Brain microvascular endothelial cell (primary cell): ENCODE results near the gene RERE.

Experiments
- DNase-seq: peaks from one replicate; pipeline ENCODE4 v3.0.0-alpha.2; 2020
- H3K27ac ChIP-seq: fragments of 250-450 bp; sonication (Bioruptor Pico); 2 replicates; pipeline ENCODE4 v1.5.1; 2020; ENCODE audit warnings: mild to moderate bottlenecking, moderate library complexity
- H3K27me3 ChIP-seq: fragments of 250-450 bp; sonication (Bioruptor Pico); replicated peaks from 2 replicates; pipeline ENCODE4 v1.5.1; 2020; ENCODE audit warnings: mild to moderate bottlenecking
- H3K36me3 ChIP-seq: fragments of 250-450 bp; sonication (Bioruptor Pico); replicated peaks from 2 replicates; pipeline ENCODE4 v1.5.1; 2020; ENCODE audit warnings: mild to moderate bottlenecking
- H3K4me3 ChIP-seq: 2 replicates; pipeline ENCODE4 v1.5.1; 2011; ENCODE audit warnings: low read depth, mild to moderate bottlenecking, control low read depth, low read length, moderate library complexity
- in situ Hi-C: cut with HindIII; loops from 2 replicates; pipeline ENCODE4 v1.10.0; 2017; ENCODE audit warnings: low sequenced_read_pairs, low pct_ligation_motif_present
- TF ChIP-seq, protein P1 (sequence below): IDR thresholded peaks from 2 replicates; pipeline ENCODE4 v1.5.1; 2011; ENCODE audit warnings: low read depth, mild to moderate bottlenecking, moderate library complexity, low read length, control low read depth, inconsistent platforms; ENCODE audit errors: missing control alignments

The RERE gene

DNA sequence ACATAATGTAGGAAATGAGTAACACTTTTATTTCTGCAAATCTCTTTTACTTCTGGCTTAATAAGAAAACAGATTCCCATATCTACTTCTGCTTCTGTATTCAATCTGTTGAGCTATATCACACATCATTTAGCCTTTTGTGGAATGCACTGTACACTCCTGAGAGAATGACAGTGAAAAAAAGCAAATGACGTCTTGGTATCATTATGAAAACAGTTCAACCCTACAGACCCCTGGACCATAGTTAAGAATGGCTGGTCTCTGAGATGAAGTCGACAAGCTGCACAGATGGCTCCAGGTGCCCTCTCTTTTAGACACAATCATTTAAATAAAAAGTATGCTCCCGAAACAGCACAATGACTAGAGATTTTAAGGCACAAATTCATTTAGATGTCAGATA is 247.0 kb downstream of the RERE start:
- Histone ChIP-seq H3K4me3 (no peak overlapping the region), H3K27ac (peak overlapping the region; percentile 53), H3K27me3 (no peaks in the 10 kb centered on the region), H3K36me3 (no peaks in the 10 kb centered on the region)
- TF ChIP-seq, protein P1, sequence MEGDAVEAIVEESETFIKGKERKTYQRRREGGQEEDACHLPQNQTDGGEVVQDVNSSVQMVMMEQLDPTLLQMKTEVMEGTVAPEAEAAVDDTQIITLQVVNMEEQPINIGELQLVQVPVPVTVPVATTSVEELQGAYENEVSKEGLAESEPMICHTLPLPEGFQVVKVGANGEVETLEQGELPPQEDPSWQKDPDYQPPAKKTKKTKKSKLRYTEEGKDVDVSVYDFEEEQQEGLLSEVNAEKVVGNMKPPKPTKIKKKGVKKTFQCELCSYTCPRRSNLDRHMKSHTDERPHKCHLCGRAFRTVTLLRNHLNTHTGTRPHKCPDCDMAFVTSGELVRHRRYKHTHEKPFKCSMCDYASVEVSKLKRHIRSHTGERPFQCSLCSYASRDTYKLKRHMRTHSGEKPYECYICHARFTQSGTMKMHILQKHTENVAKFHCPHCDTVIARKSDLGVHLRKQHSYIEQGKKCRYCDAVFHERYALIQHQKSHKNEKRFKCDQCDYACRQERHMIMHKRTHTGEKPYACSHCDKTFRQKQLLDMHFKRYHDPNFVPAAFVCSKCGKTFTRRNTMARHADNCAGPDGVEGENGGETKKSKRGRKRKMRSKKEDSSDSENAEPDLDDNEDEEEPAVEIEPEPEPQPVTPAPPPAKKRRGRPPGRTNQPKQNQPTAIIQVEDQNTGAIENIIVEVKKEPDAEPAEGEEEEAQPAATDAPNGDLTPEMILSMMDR = no peak
- in situ Hi-C loops = no loop called here
- DNase-seq = peak; percentile 50

DNA sequence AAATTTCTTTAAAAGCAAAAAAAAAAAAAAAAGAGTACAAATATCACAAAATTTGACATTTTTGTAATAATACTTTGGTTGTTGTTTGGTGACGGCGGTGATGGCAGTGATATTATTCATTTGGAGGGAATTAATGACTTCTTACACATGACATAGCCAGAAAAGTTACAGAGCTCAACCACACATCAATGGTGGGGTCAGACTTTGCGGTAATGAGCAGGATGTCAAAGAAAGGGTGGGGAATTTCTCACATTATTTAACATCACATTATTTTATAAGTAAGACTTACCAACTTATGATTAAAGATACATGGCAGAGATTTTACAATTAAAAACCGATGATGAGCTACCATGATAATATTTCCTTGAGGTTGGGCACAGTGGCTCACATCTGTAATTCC is 248.2 kb downstream of the RERE start:
- TF ChIP-seq, protein P1 = no peak
- DNase-seq = no peak
- in situ Hi-C loops = no loop called here
- Histone ChIP-seq H3K27ac (no peak overlapping the region), H3K36me3 (no peaks in the 10 kb centered on the region), H3K4me3 (no peak overlapping the region), H3K27me3 (no peaks in the 10 kb centered on the region)

DNA sequence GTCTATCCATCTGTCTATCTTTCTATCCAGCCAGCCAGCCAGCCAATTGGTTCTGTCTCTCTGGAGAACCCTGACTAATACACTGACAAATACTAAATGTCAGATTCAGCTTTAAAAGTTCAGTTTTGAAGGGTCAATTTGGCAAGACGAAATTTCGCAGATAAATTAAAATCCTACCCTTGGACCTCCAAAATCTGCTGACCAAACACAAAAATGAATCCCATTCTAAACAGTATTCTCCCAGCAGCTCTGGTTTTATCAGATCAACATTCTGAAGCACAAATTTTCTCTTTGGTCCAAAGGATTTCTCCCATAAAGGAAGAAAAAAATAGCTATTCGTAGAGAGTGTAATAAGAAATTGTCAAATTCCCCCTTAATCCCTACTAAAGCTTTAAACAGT is 248.6 kb downstream of the RERE start:
- no peak for DNase-seq
- in situ Hi-C loops = no loop called here
- H3K36me3 ChIP-seq = no peaks in the 10 kb centered on the region
- H3K27ac ChIP-seq = no peak overlapping the region
- H3K27me3 ChIP-seq = no peaks in the 10 kb centered on the region
- TF ChIP-seq, protein P1 = no peak
- no peak overlapping the region for H3K4me3 ChIP-seq

DNA sequence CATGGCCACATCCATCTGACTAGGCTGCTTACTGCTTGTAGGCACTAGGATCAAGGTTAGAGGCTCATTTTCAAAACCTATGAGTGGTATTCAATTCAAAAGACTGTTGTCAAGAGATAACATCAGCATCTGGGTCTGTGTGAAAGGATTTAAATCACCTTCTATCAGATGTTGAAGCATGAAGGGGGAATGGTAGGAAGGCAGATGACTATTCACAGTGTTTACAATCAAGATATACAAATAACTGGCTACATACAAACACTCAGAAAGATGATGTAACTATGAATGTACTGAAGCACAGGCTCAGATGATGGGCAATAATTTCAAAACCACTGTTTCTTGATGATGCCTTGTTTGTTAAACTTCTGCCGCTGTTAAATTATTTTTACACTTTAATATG is 250.3 kb downstream of the RERE start:
- in situ Hi-C loops = no loop called here
- no peaks in the 10 kb centered on the region for H3K27me3 ChIP-seq
- H3K4me3 ChIP-seq = no peak overlapping the region
- no peak overlapping the region for H3K27ac ChIP-seq
- no peak for DNase-seq
- no peaks in the 10 kb centered on the region for H3K36me3 ChIP-seq
- TF ChIP-seq, protein P1 = no peak

DNA sequence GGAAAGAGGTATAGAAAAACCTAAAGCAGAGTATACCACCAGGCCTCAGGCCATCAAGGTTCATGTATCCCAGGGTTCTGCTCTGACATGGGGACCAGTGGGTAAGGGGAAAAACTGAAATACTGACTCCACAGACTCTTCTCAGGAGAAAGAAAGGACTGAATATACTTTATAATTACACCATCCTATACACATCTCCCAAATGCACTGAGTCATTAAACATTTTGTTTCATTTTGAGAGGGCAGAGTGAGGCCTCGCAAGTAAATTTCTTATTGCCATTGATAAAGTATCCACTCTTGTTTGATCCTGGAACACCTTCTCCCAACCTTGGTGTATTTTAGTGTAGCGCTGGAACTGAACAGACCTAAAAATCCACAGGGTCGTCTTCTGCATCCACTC is 251.6 kb downstream of the RERE start:
- DNase-seq = no peak

DNA sequence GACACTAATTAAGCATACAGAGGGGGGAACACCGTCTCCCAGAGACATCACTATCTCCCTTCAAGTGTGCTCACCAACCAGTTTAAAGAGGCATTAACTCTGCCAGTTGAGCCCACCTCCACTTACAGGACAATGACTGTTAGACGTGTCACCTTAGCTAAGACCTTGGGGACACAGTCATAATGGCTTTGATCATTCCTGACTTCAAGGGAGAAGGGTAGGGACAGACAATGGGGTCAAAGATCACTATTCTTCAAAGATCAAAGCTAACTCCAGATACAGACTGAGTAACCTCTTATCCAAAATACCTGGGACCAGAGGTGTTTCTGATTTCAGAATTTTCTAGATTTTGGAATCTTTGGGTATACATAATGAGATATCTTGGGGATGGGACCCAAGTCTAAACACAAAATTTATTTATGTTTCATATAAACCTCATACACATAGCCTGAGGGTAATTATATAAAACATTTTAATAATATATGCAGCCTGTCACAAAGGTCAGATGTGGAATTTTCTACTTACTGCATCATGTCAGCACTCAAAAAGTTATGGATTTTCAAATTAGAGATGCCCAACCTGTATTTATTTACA is 253.4 kb downstream of the RERE start:
- TF ChIP-seq, protein P1 = no peak
- in situ Hi-C loops = no loop called here
- no peaks in the 10 kb centered on the region for H3K36me3 ChIP-seq
- H3K4me3 ChIP-seq = no peak overlapping the region
- no peak for DNase-seq
- H3K27me3 ChIP-seq = no peaks in the 10 kb centered on the region
- H3K27ac ChIP-seq = no peak overlapping the region

More for the DNA sequence above, 251.6 kb downstream of the RERE start:
- TF ChIP-seq, protein P1 = no peak
- Histone ChIP-seq H3K27ac (no peak overlapping the region), H3K4me3 (no peak overlapping the region), H3K27me3 (no peaks in the 10 kb centered on the region), H3K36me3 (no peaks in the 10 kb centered on the region)
- in situ Hi-C loops = no loop called here
